Stimulated activated CD4-positive, alpha-beta T cell treated with anti-CD3 and anti-CD28 coated beads, Interleukin-2, amount 100 ng/mL, for 48 hours (primary cell): ENCODE measurements around the gene ITCH.
A peak's percentile ranks its signal among the peaks of the same experiment; 100 is the strongest.

Experiments used
- DNase-seq, 2 donors: peaks; one replicate each; pipeline ENCODE4 v3.0.0-alpha.2; 2020

Gene ITCH

GRCh38 chr20:34536798-34537394, 173.8 kb downstream of the ITCH start:
- DNase-seq, result peak; percentile 39 to 41

- DNase-seq, result no peak
These were observed 174.6 kb downstream of the ITCH start for GRCh38 chr20:34537651-34538050.

- peak; percentile 56 to 58 for DNase-seq
These were observed 175.6 kb downstream of the ITCH start for GRCh38 chr20:34538671-34539123.

GRCh38 chr20:34539756-34540155, 176.7 kb downstream of the ITCH start:
- DNase-seq, result no peak

GRCh38 chr20:34540596-34541263, 177.7 kb downstream of the ITCH start:
- no peak for DNase-seq

GRCh38 chr20:34541264-34541901, 178.3 kb downstream of the ITCH start:
- no peak for DNase-seq

- no peak for DNase-seq
These were observed 178.8 kb downstream of the ITCH start for GRCh38 chr20:34541917-34542316.

GRCh38 chr20:34542439-34542838, 179.4 kb downstream of the ITCH start:
- DNase-seq, result no peak

GRCh38 chr20:34543463-34544056, 180.5 kb downstream of the ITCH start:
- DNase-seq, result no peak

- DNase-seq, result no peak
These were observed 181.2 kb downstream of the ITCH start for GRCh38 chr20:34544109-34544796.

GRCh38 chr20:34546751-34547181, 183.7 kb downstream of the ITCH start:
- DNase-seq, result no peak

GRCh38 chr20:34547844-34548613, 185.0 kb downstream of the ITCH start:
- no peak for DNase-seq

GRCh38 chr20:34549291-34549928, 186.3 kb downstream of the ITCH start:
- no peak for DNase-seq

GRCh38 chr20:34549929-34550305, 186.8 kb downstream of the ITCH start:
- DNase-seq, result no peak

GRCh38 chr20:34552569-34552968, 189.5 kb downstream of the ITCH start:
- DNase-seq, result no peak

GRCh38 chr20:34553366-34553867, 190.3 kb downstream of the ITCH start:
- no peak for DNase-seq

GRCh38 chr20:34557936-34558319, 194.9 kb downstream of the ITCH start:
- no peak for DNase-seq

GRCh38 chr20:34558320-34559218, 195.5 kb downstream of the ITCH start, which contains the start of gene MAP1LC3A:
Gene MAP1LC3A (plus strand): TSS chr20:34558718. CDS start chr20:34558869, 151 bp downstream.
- DNase-seq, result peak; percentile 85 to 90

- no peak for DNase-seq
These were observed 196.5 kb downstream of the ITCH start for GRCh38 chr20:34559311-34560140.

- no peak for DNase-seq
These were observed 197.1 kb downstream of the ITCH start for GRCh38 chr20:34560141-34560523.
